Fibroblast of villous mesenchyme (primary cell): ENCODE measurements around the gene SHC4. TPM values are rescaled to one million over a fixed set of nuclear protein-coding genes. Genes with fewer than 3 reads are reported as not detected.
"Not testable (repeated sequence)": the region's sequence is repeated elsewhere in the genome, so short reads cannot be mapped to it uniquely, and the experiment has no call there.

Experiments used
- DNase-seq: peaks from one replicate; pipeline ENCODE4 v3.0.0-alpha.2; 2010; ENCODE audit warnings: low read depth
- H3K4me3 ChIP-seq: 2 replicates; pipeline ENCODE4 v1.5.1; 2011; ENCODE audit warnings: low read depth, mild to moderate bottlenecking, low read length
- CTCF ChIP-seq: IDR thresholded peaks from 2 replicates; pipeline ENCODE4 v1.5.1; 2012; ENCODE audit warnings: low read depth, mild to moderate bottlenecking, low read length; ENCODE audit not compliant: insufficient read depth
- total RNA-seq: library from RNA; depleted of rRNA; stranded (reverse); fragments of >200 nt; gene quantifications from 2 replicates; pipeline ENCODE4 v1.2.3, GENCODE V29; 2012

SHC4 gene
- total RNA-seq, 1 donor = 3.5 TPM

GRCh38 chr15:48916721-48917120 lies 47.0 kb downstream of the SHC4 start:
- no peak overlapping the region for H3K4me3 ChIP-seq
- no peak for TF ChIP-seq CTCF
- DNase-seq = no peak

- no peak for TF ChIP-seq CTCF
- DNase-seq = peak; percentile 41
- no peak overlapping the region for H3K4me3 ChIP-seq
These were observed 47.9 kb downstream of the SHC4 start for GRCh38 chr15:48915861-48916260.

GRCh38 chr15:48914717-48915116 lies 49.0 kb downstream of the SHC4 start:
- no peak overlapping the region for H3K4me3 ChIP-seq
- TF ChIP-seq CTCF = peak; percentile 5
- DNase-seq = no peak

DNA sequence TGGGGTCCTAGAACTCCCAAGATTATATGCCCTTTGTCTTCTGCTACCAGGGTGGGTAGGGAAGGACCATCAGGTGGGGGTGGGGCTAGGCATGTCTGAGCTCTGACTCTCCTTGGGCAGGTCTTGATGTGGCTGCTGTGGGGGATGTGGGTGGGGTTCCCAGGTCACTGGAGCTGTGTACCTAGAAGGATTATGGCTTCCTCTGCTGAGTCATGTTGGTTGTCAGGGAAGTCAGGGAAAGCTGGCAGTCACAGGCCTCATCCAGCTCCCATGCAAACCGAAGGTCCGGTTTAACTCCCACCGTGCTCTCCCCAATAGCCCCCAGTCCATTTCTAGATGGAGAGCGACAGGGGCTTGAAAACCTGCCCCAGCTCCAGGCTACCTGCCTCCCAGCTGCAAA lies 50.6 kb downstream of the SHC4 start:
- no peak overlapping the region for H3K4me3 ChIP-seq
- no peak for TF ChIP-seq CTCF
- DNase-seq = no peak

GRCh38 chr15:48910554-48910953 lies 53.2 kb downstream of the SHC4 start:
- DNase-seq, H3K4me3 ChIP-seq: not testable (repeated sequence)

- not testable (repeated sequence) for H3K4me3 ChIP-seq, DNase-seq
These were observed 54.4 kb downstream of the SHC4 start for GRCh38 chr15:48909313-48909712.

- TF ChIP-seq CTCF = no peak
- no peak overlapping the region for H3K4me3 ChIP-seq
- DNase-seq = no peak
These were observed 57.9 kb downstream of the SHC4 start for GRCh38 chr15:48905847-48906246.

DNA sequence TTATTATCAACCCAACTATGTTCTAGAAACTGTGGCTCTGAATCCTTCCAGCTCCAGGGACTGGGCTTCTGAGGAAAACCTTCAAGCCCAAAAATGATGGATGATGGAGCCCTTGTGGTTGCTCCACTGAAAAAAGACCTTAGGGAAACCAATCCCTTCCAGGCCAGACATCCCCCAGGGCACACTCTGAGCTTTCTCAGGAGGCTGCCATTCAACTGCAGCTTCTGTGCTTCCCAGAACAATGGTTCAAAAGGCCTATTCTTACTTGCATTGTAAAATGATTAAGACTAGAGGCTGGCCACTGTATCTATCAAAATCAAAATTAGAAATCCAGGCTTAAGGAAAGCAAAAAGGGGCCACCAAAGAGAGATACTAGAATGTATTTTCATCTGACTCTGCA lies 58.5 kb downstream of the SHC4 start:
- H3K4me3 ChIP-seq = no peak overlapping the region
- no peak for DNase-seq
- TF ChIP-seq CTCF = no peak
